Sigmoid colon (tissue), 7 donors: ENCODE results near the gene MORN2. TPM values are rescaled to one million over a fixed set of nuclear protein-coding genes. Genes with fewer than 3 reads are reported as not detected.

ENCODE experiments used
- polyA plus RNA-seq, 3 donors: library from polyadenylated mRNA; stranded (reverse); fragments of 200-250 nt; gene quantifications; one replicate each; pipeline ENCODE4 v1.2.3, GENCODE V29; 2013
- small RNA-seq, 3 donors: library from RNA; depleted of rRNA; stranded (forward); fragments of <200 nt; gene quantifications; one replicate each; pipeline ENCODE3, GENCODE V24; 2016
- total RNA-seq, 4 donors: library from RNA; depleted of rRNA; stranded (reverse); fragments of >200 nt; gene quantifications; one replicate each; pipeline ENCODE4 v1.1.0, GENCODE V29; 2016
- donor health status: healthy with polysubstance abuse.
- donor health status: Bipolar disorder and iron deficiency.
- donor health status: healthy.

The MORN2 gene
- total and polyA plus RNA-seq, 7 donors = 6.4 to 30.6 (median 17.3) TPM

Small RNA genes within 50 kb of the gene (small RNA-seq; reads per million reads assigned to genes)
- gene RNU6-851P = 0 reads per million in 3 donors

Other genes starting within 250 kb of the MORN2 start
- gene GALM, start 209.9 kb upstream of the MORN2 start, total RNA-seq = 10 to 100 TPM in 3 of 4 donors, 1 to 10 TPM in 1; 9.5 to 35.2 (median 19.0) TPM
- gene GALM, start 209.9 kb upstream of the MORN2 start, polyA plus RNA-seq = 10 to 100 TPM; 35.5 to 45.1 (median 41.4) TPM
- 100 to 1,000 TPM in 2 of 4 donors, 10 to 100 TPM in 2; 73.1 to 140 (median 97.0) TPM for gene SRSF7, start 124.6 kb upstream of the MORN2 start, total RNA-seq
- 100 to 1,000 TPM in 1 of 3 donors, 10 to 100 TPM in 2; 55.9 to 146 (median 78.6) TPM for gene SRSF7, start 124.6 kb upstream of the MORN2 start, polyA plus RNA-seq
- 10 to 100 TPM in 2 of 4 donors, 1 to 10 TPM in 2; 5.4 to 11.1 (median 8.1) TPM for gene GEMIN6, start 97.8 kb upstream of the MORN2 start, total RNA-seq
- 10 to 100 TPM in 1 of 3 donors, 1 to 10 TPM in 2; 5.5 to 10.2 (median 6.6) TPM for gene GEMIN6, start 97.8 kb upstream of the MORN2 start, polyA plus RNA-seq
- 10 to 100 TPM; 11.3 to 17.3 (median 15.2) TPM for gene DHX57, start within 50 bp of the MORN2 start, total RNA-seq
- gene DHX57, start within 50 bp of the MORN2 start, polyA plus RNA-seq = 1 to 10 TPM; 1.6 to 7.9 (median 4.8) TPM
- gene ARHGEF33, start 13.9 kb downstream of the MORN2 start, total RNA-seq = 1 to 10 TPM in 3 of 4 donors, under 1 TPM in 1; 0.99 to 2.2 (median 1.5) TPM
- gene ARHGEF33, start 13.9 kb downstream of the MORN2 start, polyA plus RNA-seq = under 1 TPM in 1 of 3 donors, not detected in 2; 0.41 TPM
- 10 to 100 TPM; 30.8 to 72.0 (median 35.8) TPM for gene SOS1, start 245.1 kb downstream of the MORN2 start, total RNA-seq
- gene SOS1, start 245.1 kb downstream of the MORN2 start, polyA plus RNA-seq = 1 to 10 TPM; 5.4 to 9.8 (median 9.2) TPM